A673 (cell line): ENCODE measurements around the gene GRIK2.

ENCODE experiments used
- CTCF ChIP-seq: fragments of 300-800, 200-600 bp; sonication (generic); conservative IDR thresholded peaks from 2 replicates; pipeline ENCODE4 v1.5.1; 2017; ENCODE audit warnings: low read depth, mild to moderate bottlenecking, antibody characterized with exemption, low read length, moderate library complexity, mixed read lengths
- EZH2 ChIP-seq: fragments of 200-600 bp; sonication (generic); IDR thresholded peaks from 2 replicates; pipeline ENCODE4 v1.6.1; 2017; ENCODE audit warnings: borderline replicate concordance, low read depth, mild to moderate bottlenecking, mixed read lengths, antibody characterized with exemption, low read length; ENCODE audit not compliant: poor library complexity, severe bottlenecking

- TF ChIP-seq CTCF = no peak
- no peak for TF ChIP-seq EZH2
Observed at GRCh38 chr6:101458336-101458735, 64.8 kb downstream of the GRIK2 start.
